Gastroesophageal sphincter (tissue), 4 donors: Measurements from ENCODE around the gene KCNN4. TPM values are rescaled to one million over a fixed set of nuclear protein-coding genes. Genes with fewer than 3 reads are reported as not detected.
"Not testable (repeated sequence)": the region's sequence is repeated elsewhere in the genome, so short reads cannot be mapped to it uniquely, and the experiment has no call there.

Experiments used
- ATAC-seq: fragments of 150-250 bp; one replicate; pipeline ENCODE4 v1.9.1; 2016; ENCODE audit warnings: mild to moderate bottlenecking, moderate library complexity
- H3K27ac ChIP-seq, 4 donors: fragments of 200-600 bp; sonication (generic) in 3 of 4; 1 replicate in 3 of 4; 2 replicates in 1 of 4; pipeline ENCODE4 v1.5.1; 2016 to 2019
- H3K27me3 ChIP-seq: fragments of 200-600 bp; sonication (generic); one replicate; pipeline ENCODE4 v1.5.1; 2019
- H3K36me3 ChIP-seq, 2 donors: fragments of 200-600 bp; sonication (generic); one replicate each; pipeline ENCODE4 v1.5.1; 2019; ENCODE audit warnings: control low read depth in 1 of 2
- H3K4me1 ChIP-seq, 3 donors: fragments of 200-600 bp; sonication (generic); 1 replicate in 2 of 3; 2 replicates in 1 of 3; pipeline ENCODE4 v1.5.1; 2016 to 2019; ENCODE audit warnings: control low read depth in 2 of 3
- H3K4me3 ChIP-seq, 2 donors: fragments of 200-600 bp; sonication (generic); one replicate each; pipeline ENCODE4 v1.5.1; 2019; ENCODE audit warnings: mild to moderate bottlenecking in 1 of 2, moderate library complexity in 1 of 2
- H3K9me3 ChIP-seq, 3 donors: fragments of 200-600 bp; sonication (generic); one replicate each; pipeline ENCODE4 v1.5.1; 2017 to 2019; ENCODE audit warnings: control low read depth in 2 of 3
- CTCF ChIP-seq, 4 experiments: fragments of 200-600 bp in 2 of 4; fragments of 450-650 bp in 2 of 4; sonication (generic) in 1 of 4; IDR thresholded peaks; one replicate each; pipeline ENCODE4 v1.5.1; 2017 to 2019; ENCODE audit warnings: antibody characterized with exemption in 4 of 4, mild to moderate bottlenecking in 2 of 4, moderate library complexity in 2 of 4
- EP300 ChIP-seq: sonication (generic); formaldehyde crosslinking; IDR thresholded peaks from one replicate; pipeline ENCODE4 v1.6.1; 2017; ENCODE audit warnings: antibody characterized with exemption, mild to moderate bottlenecking
- POLR2A ChIP-seq, 2 donors: fragments of 450-650 bp; IDR thresholded peaks; one replicate each; pipeline ENCODE4 v1.6.1; 2017; ENCODE audit warnings: antibody characterized with exemption in 2 of 2, mild to moderate bottlenecking in 2 of 2, moderate library complexity in 1 of 2
- POLR2AphosphoS5 ChIP-seq: sonication (generic); formaldehyde crosslinking; IDR thresholded peaks from one replicate; pipeline ENCODE4 v1.6.1; 2017; ENCODE audit warnings: antibody characterized with exemption
- whole genome bisulfite sequencing, 2 donors: methylation state at CpG; one replicate each; pipeline ENCODE4 v1.1.5; 2018; ENCODE audit warnings: low coverage in 1 of 2; 5-methylcytosine and 5-hydroxymethylcytosine counted together
- total RNA-seq, 4 donors: library from RNA; depleted of rRNA; stranded (reverse); fragments of >200 nt; gene quantifications; one replicate each; pipeline ENCODE4 v1.1.0, GENCODE V29; 2016

The KCNN4 gene
- total RNA-seq, 4 donors from 2014 or later: 1.8 to 7.1 (median 3.4) TPM

GRCh38 chr19:43820098-43820883 is 39.5 kb upstream of the KCNN4 start:
- no peaks in the 10 kb centered on the region for H3K36me3 ChIP-seq
- H3K4me1 ChIP-seq: peaks cover 0 to 10% (median 5%) of the 10 kb centered on the region in 3 donors
- 29 to 41% methylated on average over 4 to 22 of the region's 48 CpGs for WGBS, 2 donors
- peak; percentile 48 for ATAC-seq
- no peak overlapping the region for H3K27ac ChIP-seq
- H3K4me3 ChIP-seq: peak overlapping the region; percentile 8 to 51
- peaks cover 7% of the 10 kb centered on the region for H3K27me3 ChIP-seq
- TF ChIP-seq POLR2A (IDR thresholded peaks at IDR 0.05) (no peak), EP300 (no peak), CTCF (IDR thresholded peaks at IDR 0.05) (no peak), POLR2AphosphoS5 (no peak)
- H3K9me3 ChIP-seq: no peaks in the 10 kb centered on the region

GRCh38 chr19:43818500-43818899 is 37.7 kb upstream of the KCNN4 start:
- H3K27me3 ChIP-seq: peaks cover 7% of the 10 kb centered on the region
- peaks cover 0 to 10% (median 5%) of the 10 kb centered on the region in 3 donors for H3K4me1 ChIP-seq
- no peaks in the 10 kb centered on the region for H3K36me3 ChIP-seq
- H3K27ac ChIP-seq: no peak overlapping the region
- no peaks in the 10 kb centered on the region for H3K9me3 ChIP-seq
- ATAC-seq: no peak
- H3K4me3 ChIP-seq: no peak overlapping the region
- 73 to 90% methylated on average over 3 to 5 of the region's 5 CpGs for WGBS, 2 donors
- TF ChIP-seq EP300 (no peak), CTCF (IDR thresholded peaks at IDR 0.05) (no peak), POLR2A (IDR thresholded peaks at IDR 0.05) (no peak), POLR2AphosphoS5 (no peak)

GRCh38 chr19:43817454-43817853 is 36.7 kb upstream of the KCNN4 start:
- not testable (repeated sequence) for ATAC-seq, H3K27ac ChIP-seq, H3K36me3 ChIP-seq, H3K9me3 ChIP-seq, H3K4me3 ChIP-seq, H3K27me3 ChIP-seq
- H3K4me1 ChIP-seq: peaks cover 0 to 10% (median 5%) of the 10 kb centered on the region in 3 donors
- WGBS, 2 donors: 54% methylated on average over 1 of the region's 1 CpG; no CpG with 5 or more reads in 1 of the 2 donors

GRCh38 chr19:43814663-43815352 is 34.0 kb upstream of the KCNN4 start:
- TF ChIP-seq CTCF (IDR thresholded peaks at IDR 0.05) (no peak), POLR2AphosphoS5 (no peak), EP300 (no peak), POLR2A (IDR thresholded peaks at IDR 0.05) (no peak)
- Histone ChIP-seq H3K9me3 (no peaks in the 10 kb centered on the region), H3K4me1 (no peaks in the 10 kb centered on the region), H3K4me3 (no peak overlapping the region), H3K27me3 (peaks cover 6% of the 10 kb centered on the region), H3K36me3 (no peaks in the 10 kb centered on the region), H3K27ac (no peak overlapping the region)
- ATAC-seq: no peak
- WGBS, 2 donors: 66 to 100% methylated on average over 2 to 4 of the region's 5 CpGs

- no peak for ATAC-seq
- H3K4me1 ChIP-seq: peaks cover 0 to 10% (median 0%) of the 10 kb centered on the region in 3 donors
- H3K9me3 ChIP-seq: no peaks in the 10 kb centered on the region
- TF ChIP-seq CTCF (IDR thresholded peaks at IDR 0.05): no peak
- TF ChIP-seq EP300: no peak
- TF ChIP-seq POLR2A (IDR thresholded peaks at IDR 0.05): no peak
- TF ChIP-seq POLR2AphosphoS5: no peak
- no peaks in the 10 kb centered on the region for H3K36me3 ChIP-seq
- 49 to 86% methylated on average over 1 to 4 of the region's 6 CpGs for WGBS, 2 donors
- H3K27me3 ChIP-seq: peaks cover 15% of the 10 kb centered on the region
- H3K4me3 ChIP-seq: no peak overlapping the region
- no peak overlapping the region for H3K27ac ChIP-seq
Observed at GRCh38 chr19:43812688-43813087, 31.9 kb upstream of the KCNN4 start.
